Erythroblast (primary cell): Measurements from ENCODE around the gene CACNA1D.

Source experiments
- DNase-seq, 2 experiments: peaks; one replicate each; lab custom pipeline; 2025; lab: John Stamatoyannopoulos, UW
- GATA1 ChIP-seq: IDR thresholded peaks from 2 replicates; pipeline ENCODE4 v1.6.1; 2011; ENCODE audit warnings: low read depth, mild to moderate bottlenecking, control low read depth, low read length, moderate library complexity
- POLR2A ChIP-seq: IDR thresholded peaks from 2 replicates; pipeline ENCODE4 v1.6.1; 2011; ENCODE audit warnings: mild to moderate bottlenecking, low read length

The CACNA1D gene

GRCh38 chr3:53705774-53706173, 211.4 kb downstream of the CACNA1D start:
- TF ChIP-seq GATA1 (no peak), POLR2A (no peak)
- no peak for DNase-seq

- TF ChIP-seq GATA1 (no peak), POLR2A (no peak)
- DNase-seq = no peak
These were observed 212.8 kb downstream of the CACNA1D start for GRCh38 chr3:53707222-53707621.

DNA sequence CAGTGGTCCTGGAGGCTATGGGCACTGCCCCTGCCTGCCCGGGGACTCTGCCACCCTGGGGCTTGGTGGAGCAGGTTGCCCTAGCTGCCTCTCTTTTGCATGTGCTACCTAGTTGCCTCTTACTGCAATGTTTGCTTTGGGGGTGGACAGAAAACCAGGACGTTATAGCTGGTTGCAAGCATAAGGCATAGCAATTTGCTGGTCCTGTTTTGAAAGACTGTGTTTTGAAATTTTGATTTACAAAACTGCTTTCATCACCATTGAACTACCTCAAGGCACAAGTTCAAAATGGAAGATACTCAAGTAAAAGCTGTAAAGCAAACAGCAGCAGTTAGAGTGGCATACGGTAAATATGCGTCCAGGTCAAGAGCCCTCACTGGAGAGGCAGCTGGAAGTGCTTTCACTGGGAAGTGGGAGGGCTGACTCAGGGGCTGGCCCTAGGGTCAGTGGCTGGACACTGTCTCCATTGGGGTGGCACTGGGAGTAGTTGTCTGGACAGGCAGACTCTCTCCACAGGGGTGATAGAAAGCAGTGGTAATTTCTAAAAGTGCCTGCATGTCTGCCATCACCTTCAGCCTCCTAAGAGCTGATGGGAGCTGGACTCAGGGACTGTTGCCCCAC, 213.7 kb downstream of the CACNA1D start:
- DNase-seq = no peak
- no peak for TF ChIP-seq GATA1
- TF ChIP-seq POLR2A = no peak

GRCh38 chr3:53709256-53709655, 214.8 kb downstream of the CACNA1D start:
- TF ChIP-seq POLR2A = no peak
- TF ChIP-seq GATA1 = no peak
- no peak for DNase-seq

DNA sequence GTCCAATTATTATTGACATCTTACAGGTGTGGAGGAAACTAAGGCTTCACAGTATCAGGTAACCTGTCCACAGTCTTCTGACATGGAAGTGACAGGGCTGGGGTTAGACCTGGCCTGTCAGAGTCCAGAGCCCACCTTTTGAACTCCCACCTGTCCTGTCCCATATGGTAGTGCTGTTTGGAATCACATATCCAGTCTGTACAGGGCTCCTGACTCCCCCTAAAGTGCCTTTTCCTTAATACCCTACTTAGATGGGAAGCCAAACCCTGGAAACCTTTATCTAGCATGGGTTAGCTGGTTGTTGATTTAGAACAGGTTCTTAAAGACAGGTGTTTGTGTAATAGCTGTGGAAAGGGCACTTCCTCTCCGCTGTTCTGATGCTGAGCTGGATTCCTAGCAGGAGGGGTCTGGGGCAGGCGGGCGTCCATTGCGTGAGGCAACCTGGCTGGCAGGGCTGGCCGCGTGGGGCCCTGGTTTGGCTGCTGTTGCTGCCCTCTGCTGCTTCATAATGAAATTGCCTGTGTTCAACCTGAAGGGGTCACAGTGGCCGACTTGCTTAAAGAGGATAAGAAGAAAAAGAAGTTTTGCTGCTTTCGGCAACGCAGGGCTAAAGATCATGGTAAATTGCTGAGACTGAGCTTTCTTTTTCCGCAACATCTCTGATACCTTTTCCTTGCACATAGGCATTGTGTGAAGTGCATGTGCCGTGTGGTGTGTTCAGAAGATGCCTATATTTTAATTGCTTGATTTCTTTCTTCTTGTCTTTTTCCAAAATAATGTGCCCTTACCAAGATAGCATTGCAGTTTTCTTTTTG, 215.7 kb downstream of the CACNA1D start:
- TF ChIP-seq POLR2A = no peak
- no peak for TF ChIP-seq GATA1
- DNase-seq = peak; percentile 67 to 75

DNA sequence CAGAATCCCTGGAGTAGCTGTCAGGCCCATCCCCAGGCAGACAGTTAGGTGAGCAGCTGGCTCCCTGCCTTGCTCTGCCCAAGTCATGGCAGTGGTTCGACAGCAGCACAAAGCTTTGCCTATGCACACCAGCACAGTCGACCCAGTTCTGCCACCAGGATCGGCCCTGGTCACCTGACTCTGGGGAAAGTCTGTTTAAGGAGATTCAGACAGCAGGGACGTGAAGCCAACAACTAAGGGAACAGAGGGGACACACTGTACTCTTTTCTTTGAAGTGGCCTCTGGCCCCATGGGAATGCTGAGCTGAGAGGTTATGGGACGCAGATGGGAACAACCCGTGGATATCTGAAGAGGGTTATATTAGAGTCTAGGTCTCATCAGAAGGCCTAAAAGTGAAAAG, 217.0 kb downstream of the CACNA1D start:
- DNase-seq = no peak
- no peak for TF ChIP-seq GATA1
- TF ChIP-seq POLR2A = no peak

DNA sequence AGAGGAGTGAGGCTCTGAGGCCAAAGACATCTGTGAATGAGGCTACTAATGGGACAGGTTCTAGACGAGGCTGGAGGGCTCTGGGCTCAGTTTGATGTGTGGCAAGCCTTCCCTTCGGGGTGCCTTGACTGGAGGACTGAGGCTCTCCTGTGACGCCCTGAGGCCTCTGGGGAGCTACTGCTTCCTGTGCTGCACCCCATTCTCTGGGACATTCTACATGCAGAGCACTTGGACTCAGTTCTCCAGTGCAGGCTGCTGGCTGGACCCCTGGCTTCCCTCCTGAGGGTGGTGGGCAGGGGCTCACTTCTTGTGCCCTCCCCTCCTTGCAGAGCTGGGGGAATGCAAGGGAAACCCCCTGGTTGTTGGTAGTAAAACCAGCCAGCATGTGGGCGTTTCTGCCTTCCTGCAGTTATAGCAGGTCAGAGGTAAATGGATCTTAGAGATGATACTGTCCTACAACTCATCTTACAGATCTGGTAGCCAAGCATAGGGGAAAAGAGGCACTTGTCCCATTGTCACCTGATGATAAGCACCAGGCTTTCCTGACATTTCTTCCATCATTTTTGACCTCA, 218.5 kb downstream of the CACNA1D start:
- DNase-seq = no peak

DNA sequence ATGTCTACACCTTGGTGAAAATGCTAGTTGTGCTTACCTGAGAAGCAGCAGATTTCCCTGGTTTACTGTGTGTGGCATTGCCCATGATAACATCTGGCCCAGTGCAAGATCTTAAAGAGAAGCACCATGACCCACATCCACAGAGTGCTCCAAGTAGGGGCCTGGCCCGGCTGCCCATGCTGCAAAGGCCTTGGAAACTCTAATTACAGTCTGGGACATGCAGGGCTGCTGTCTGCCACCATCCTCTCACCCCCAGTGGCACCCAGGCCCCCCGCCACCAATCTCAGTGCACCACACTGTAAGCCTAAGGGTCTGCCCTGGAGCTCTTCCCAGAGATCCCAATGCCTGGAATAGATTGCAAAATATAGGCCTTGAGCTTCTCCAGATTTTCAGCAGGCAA, 219.2 kb downstream of the CACNA1D start:
- TF ChIP-seq GATA1 (no peak), POLR2A (no peak)
- DNase-seq = no peak

More for the DNA sequence above, 218.5 kb downstream of the CACNA1D start:
- TF ChIP-seq GATA1 = no peak
- TF ChIP-seq POLR2A = no peak

DNA sequence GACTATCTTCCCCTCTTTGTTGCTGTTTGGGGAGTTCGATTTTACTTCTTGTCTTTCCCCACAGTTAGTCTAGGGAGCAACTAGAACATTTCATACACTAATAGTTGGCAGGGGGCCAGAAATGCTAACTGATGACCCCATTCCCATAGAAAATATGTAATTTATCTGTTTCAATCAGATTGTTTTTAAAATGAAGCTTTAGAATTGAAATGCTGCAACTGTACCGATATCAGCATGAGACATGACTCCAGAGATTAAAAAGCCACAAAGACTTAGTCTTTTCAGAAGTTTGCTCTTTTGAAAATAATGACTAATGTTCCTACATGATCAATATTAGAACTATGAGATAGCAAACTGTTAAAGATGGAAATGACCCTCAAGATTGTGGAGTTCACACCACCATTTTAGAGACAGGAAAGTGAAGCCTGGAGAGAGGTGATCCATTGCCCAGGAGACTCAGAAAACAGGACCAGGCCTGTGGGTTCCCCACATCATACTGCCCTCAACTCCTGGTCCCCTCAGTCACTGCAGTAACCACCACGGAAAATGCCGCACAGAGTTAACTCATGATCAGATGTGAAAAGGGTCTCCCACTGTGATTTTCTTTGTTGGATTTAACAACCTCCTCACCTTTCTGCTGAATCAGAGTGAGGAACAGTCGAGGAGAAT, 221.5 kb downstream of the CACNA1D start:
- peak; percentile 14 to 35 for DNase-seq
- no peak for TF ChIP-seq GATA1
- TF ChIP-seq POLR2A = no peak

DNA sequence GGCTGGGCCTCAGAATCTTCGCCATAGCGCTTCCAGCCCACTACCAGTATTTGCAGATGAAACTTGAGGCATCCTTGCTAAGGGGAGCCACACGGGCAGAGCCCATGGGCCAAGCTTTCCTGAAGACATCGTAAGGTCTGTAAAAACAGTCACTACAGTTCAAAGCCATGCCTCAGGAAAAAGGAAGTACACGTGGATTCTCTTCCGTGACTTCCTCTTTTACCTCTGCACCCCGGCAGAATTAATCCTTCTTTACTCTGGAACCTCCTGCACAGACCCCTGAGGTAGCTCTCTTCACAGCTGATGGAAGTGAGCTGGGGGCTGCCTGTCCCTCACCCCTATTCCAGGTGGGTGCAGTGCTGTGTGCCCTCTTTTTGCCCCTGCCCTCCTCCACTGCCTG, 222.6 kb downstream of the CACNA1D start:
- TF ChIP-seq GATA1 (no peak), POLR2A (no peak)
- DNase-seq = no peak

- no peak for DNase-seq
- TF ChIP-seq POLR2A (no peak), GATA1 (no peak)
These were observed 224.1 kb downstream of the CACNA1D start for GRCh38 chr3:53718462-53718861.

GRCh38 chr3:53719796-53720195, 225.4 kb downstream of the CACNA1D start:
- TF ChIP-seq POLR2A = no peak
- TF ChIP-seq GATA1 = no peak
- DNase-seq = no peak

- TF ChIP-seq POLR2A = no peak
- no peak for TF ChIP-seq GATA1
- peak in 1 of 2 experiments; percentile 17 for DNase-seq
These were observed 227.0 kb downstream of the CACNA1D start for GRCh38 chr3:53721187-53722119.
